ENCODE data around the gene GPER1. TPM values are rescaled to one million over a fixed set of nuclear protein-coding genes. Genes with fewer than 3 reads are reported as not detected.
"Not testable (repeated sequence)": the region's sequence is repeated elsewhere in the genome, so short reads cannot be mapped to it uniquely, and the experiment has no call there.

Gene GPER1
- total RNA-seq (0.99 TPM), polyA plus RNA-seq (3.4 TPM)
- long read RNA-seq, donor 1, result 0 reads
- long read RNA-seq, donor 2, result 0 reads
- long read RNA-seq, donor 3, result 0 reads
- long read RNA-seq, donor 4, result 0 reads
- long read RNA-seq, donor 5, result 0 reads
- long read RNA-seq, donor 6, partial matches to known transcripts, result 0 of 1 reads
- long read RNA-seq, donor 6, other reads (novel, unspliced or antisense), result 0 of 1 reads
- long read RNA-seq, donor 7, result 0 reads
- long read RNA-seq, donor 8, result 0 reads
- long read RNA-seq, donor 9, result 0 reads
- long read RNA-seq, donor 10, partial matches to known transcripts, result 0 of 1 reads
- long read RNA-seq, donor 10, other reads (novel, unspliced or antisense), result 0 of 1 reads

DNA sequence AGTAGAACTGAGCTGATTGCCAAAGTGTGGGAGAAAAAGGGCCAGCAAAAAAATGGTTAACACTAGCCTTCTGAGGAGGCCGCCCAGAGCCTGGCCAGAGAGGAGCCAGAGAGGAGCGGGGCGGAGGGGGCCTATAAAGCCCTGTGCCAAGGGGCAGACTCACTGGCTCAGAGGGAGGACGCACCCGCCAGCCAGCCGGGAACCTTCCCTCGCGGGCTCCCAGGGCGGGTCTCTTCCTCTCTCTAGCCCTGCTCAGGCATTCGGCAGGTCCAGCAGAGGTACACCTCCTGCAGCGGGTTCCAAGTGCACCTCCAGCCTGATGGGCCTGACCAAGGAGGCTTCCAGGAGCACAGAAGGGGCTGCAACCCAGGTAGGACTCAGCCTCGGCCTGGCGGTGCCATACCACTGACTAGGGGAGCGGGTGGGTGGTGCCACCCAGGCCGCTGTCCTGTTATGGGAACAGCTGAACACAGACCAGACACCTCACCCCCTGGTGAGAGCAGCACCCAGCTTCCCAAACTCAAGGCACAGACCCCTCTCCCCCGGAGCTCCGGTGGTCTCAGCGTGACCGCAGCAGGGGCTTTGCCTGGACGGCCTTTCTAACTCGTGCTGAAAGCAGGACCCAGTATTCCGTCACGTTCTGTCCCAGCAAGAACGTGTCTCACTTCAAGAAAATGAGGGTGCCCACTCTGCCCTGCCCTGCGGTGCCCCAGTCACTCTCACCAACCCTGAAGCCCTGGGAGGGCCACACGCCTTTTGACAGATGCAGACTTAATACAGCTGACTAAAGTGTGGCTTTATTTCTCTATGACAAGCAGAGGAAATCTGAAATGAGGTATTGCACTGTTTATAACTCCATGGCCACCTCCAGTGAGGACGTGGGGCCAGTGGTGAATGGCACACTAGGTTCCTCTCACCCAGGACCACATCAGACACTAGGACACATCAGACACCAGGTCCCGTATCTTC is at the start of gene GPER1:
GPER1 (plus strand) TSS at position 162 of the 969 bp plus-strand sequence. CDS start 3,616 bp downstream, outside the sequence.
- 97% methylated on average over 28 of the region's 28 CpGs for WGBS
- no peaks in the 10 kb centered on the region for H3K36me3 ChIP-seq (ENCODE audit: control insufficient read depth in 2 of 2, insufficient read depth in 2 of 2, low read length in 1 of 2)
- H3K4me3 ChIP-seq (ENCODE audit: low read length in 2 of 2), result peak within 1 kb of the TSS; percentile 20 to 24
- no peak within 1 kb of the TSS for H3K27ac ChIP-seq (ENCODE audit: low read depth in 1 of 2, low read length in 1 of 2)
- H3K4me1 ChIP-seq (ENCODE audit: control insufficient read depth in 2 of 2, insufficient read depth in 2 of 2, low read length in 2 of 2), result peaks cover 8 to 16% of the 10 kb centered on the region in 2 donors
- H3K27me3 ChIP-seq (ENCODE audit: control insufficient read depth in 2 of 2, insufficient read depth in 1 of 2, low read length in 1 of 2), result peaks cover 2% of the 10 kb centered on the region in 2 donors
- no peak for DNase-seq (ENCODE audit: low read depth in 6 of 9, low spot score in 9 of 9)
- H3K9me3 ChIP-seq (ENCODE audit: control insufficient read depth in 2 of 2, insufficient read depth in 1 of 2, low read length in 1 of 2), result no peaks in the 10 kb centered on the region

- not testable (repeated sequence) for H3K4me3 ChIP-seq (ENCODE audit: low read length in 2 of 2); H3K9me3 ChIP-seq (ENCODE audit: control insufficient read depth in 2 of 2, insufficient read depth in 1 of 2, low read length in 1 of 2); H3K27ac ChIP-seq (ENCODE audit: low read depth in 1 of 2, low read length in 1 of 2); DNase-seq (ENCODE audit: low read depth in 6 of 9, low spot score in 9 of 9); H3K27me3 ChIP-seq (ENCODE audit: control insufficient read depth in 2 of 2, insufficient read depth in 1 of 2, low read length in 1 of 2); H3K36me3 ChIP-seq (ENCODE audit: control insufficient read depth in 2 of 2, insufficient read depth in 2 of 2, low read length in 1 of 2)
- WGBS, result 68% methylated on average over 1 of the region's 1 CpG
- peaks cover 9 to 29% of the 10 kb centered on the region in 2 donors for H3K4me1 ChIP-seq (ENCODE audit: control insufficient read depth in 2 of 2, insufficient read depth in 2 of 2, low read length in 2 of 2)
Observed at GRCh38 chr7:1040233-1040632, 47.7 kb upstream of the GPER1 start.

DNA sequence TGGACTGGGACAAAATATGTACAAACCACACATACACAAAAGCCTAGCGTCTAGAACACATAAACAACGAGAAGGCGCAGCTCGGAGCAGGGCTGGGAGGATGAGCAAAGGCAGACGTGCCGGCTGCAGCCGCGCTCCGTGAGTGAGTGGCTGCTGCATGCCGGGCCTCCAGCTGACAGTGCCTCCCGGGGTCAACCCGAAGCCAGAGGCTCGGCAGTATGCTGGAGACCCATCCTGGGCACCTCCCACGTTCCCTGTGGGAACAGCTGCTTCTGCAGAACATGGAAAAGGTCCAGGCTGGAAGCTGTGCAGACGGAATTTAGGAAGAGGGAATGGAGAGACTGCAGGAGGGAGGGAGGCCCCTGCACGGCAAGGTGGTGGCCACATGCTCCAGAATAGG is 47.1 kb upstream of the GPER1 start:
- no peak for DNase-seq (ENCODE audit: low read depth in 6 of 9, low spot score in 9 of 9)
- Histone ChIP-seq H3K9me3 (ENCODE audit: control insufficient read depth in 2 of 2, insufficient read depth in 1 of 2, low read length in 1 of 2) (peaks cover 0 to 4% of the 10 kb centered on the region in 2 donors), H3K27me3 (ENCODE audit: control insufficient read depth in 2 of 2, insufficient read depth in 1 of 2, low read length in 1 of 2) (peaks cover 0 to 3% of the 10 kb centered on the region in 2 donors), H3K36me3 (ENCODE audit: control insufficient read depth in 2 of 2, insufficient read depth in 2 of 2, low read length in 1 of 2) (no peaks in the 10 kb centered on the region), H3K27ac (ENCODE audit: low read depth in 1 of 2, low read length in 1 of 2) (no peak overlapping the region), H3K4me1 (ENCODE audit: control insufficient read depth in 2 of 2, insufficient read depth in 2 of 2, low read length in 2 of 2) (peaks cover 9 to 32% of the 10 kb centered on the region in 2 donors), H3K4me3 (ENCODE audit: low read length in 2 of 2) (no peak overlapping the region)
- WGBS, result 93% methylated on average over 16 of the region's 16 CpGs

DNA sequence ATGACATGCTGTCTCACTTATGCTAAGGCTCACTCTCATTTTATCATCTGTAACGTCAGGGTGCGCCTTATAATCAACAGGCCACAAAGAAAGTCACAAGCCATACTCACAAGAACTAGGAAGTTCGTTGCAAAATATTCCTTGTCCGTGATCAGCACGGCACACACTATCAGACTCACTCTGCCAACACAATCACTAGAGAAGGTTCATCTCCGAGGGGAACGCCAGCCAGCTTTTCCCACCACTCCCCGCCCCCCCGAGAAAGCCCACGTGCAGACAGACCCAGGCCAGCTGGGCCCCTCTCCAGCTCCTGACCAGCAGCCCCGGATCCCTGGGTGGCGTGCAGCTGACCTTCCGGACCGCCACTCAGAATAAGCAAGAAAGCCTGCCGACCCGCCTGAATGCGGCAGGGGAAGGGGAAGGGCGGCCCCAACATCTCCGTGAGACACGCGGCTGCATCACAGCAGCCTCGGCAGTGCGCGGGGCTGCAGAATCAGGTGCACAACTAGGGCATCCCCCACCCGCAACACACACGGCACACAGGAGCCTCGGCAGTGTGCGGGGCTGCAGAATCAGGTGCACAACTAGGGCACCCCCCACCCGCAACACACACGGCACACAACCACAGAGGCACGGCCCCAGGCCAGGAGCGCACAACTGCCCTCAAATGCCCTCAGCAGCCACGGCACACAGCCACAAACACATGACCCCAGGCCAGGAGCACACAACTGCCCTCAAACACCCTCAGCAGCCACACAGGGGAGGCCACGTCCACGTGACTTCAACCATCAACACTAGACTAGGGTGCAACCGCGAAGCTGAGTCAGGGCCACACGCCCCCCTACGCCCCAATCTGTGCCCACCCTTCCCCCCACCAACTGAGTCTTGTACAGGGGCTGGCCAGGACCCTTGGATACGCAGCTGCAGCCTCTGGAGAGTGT is 46.1 kb upstream of the GPER1 start:
- no peak for DNase-seq (ENCODE audit: low read depth in 6 of 9, low spot score in 9 of 9)
- H3K4me3 ChIP-seq (ENCODE audit: low read length in 2 of 2), result no peak overlapping the region
- no peaks in the 10 kb centered on the region for H3K36me3 ChIP-seq (ENCODE audit: control insufficient read depth in 2 of 2, insufficient read depth in 2 of 2, low read length in 1 of 2)
- peaks cover 0 to 3% of the 10 kb centered on the region in 2 donors for H3K27me3 ChIP-seq (ENCODE audit: control insufficient read depth in 2 of 2, insufficient read depth in 1 of 2, low read length in 1 of 2)
- no peak overlapping the region for H3K27ac ChIP-seq (ENCODE audit: low read depth in 1 of 2, low read length in 1 of 2)
- no peaks in the 10 kb centered on the region for H3K9me3 ChIP-seq (ENCODE audit: control insufficient read depth in 2 of 2, insufficient read depth in 1 of 2, low read length in 1 of 2)
- H3K4me1 ChIP-seq (ENCODE audit: control insufficient read depth in 2 of 2, insufficient read depth in 2 of 2, low read length in 2 of 2), result peaks cover 9 to 40% of the 10 kb centered on the region in 2 donors
- 78% methylated on average over 40 of the region's 40 CpGs for WGBS

DNA sequence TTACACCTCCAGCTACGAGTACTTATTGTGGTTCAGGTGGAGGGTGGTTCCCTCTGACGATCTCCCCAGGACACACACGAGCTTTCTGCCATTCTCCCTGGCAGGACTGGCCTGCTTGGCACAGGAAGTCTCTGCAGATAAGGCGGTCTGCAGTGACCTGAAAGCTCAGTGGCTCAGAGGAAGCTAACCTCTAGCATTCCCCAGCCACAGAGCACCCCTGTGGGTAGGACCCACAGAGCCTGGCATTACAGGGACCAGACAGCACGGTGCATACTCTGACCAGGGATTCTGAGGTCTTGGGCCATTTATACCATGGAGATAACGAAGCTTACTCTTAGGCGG is 45.5 kb upstream of the GPER1 start:
- WGBS, result 51% methylated on average over 7 of the region's 7 CpGs
- Histone ChIP-seq H3K36me3 (ENCODE audit: control insufficient read depth in 2 of 2, insufficient read depth in 2 of 2, low read length in 1 of 2) (no peaks in the 10 kb centered on the region), H3K4me1 (ENCODE audit: control insufficient read depth in 2 of 2, insufficient read depth in 2 of 2, low read length in 2 of 2) (peaks cover 9 to 45% of the 10 kb centered on the region in 2 donors), H3K27me3 (ENCODE audit: control insufficient read depth in 2 of 2, insufficient read depth in 1 of 2, low read length in 1 of 2) (peaks cover 0 to 3% of the 10 kb centered on the region in 2 donors), H3K4me3 (ENCODE audit: low read length in 2 of 2) (no peak overlapping the region), H3K9me3 (ENCODE audit: control insufficient read depth in 2 of 2, insufficient read depth in 1 of 2, low read length in 1 of 2) (no peaks in the 10 kb centered on the region), H3K27ac (ENCODE audit: low read depth in 1 of 2, low read length in 1 of 2) (no peak overlapping the region)
- DNase-seq (ENCODE audit: low read depth in 6 of 9, low spot score in 9 of 9), result no peak

- H3K36me3 ChIP-seq (ENCODE audit: control insufficient read depth in 2 of 2, insufficient read depth in 2 of 2, low read length in 1 of 2), result no peaks in the 10 kb centered on the region
- H3K9me3 ChIP-seq (ENCODE audit: control insufficient read depth in 2 of 2, insufficient read depth in 1 of 2, low read length in 1 of 2), result no peaks in the 10 kb centered on the region
- peak overlapping the region; percentile 64 to 67 for H3K27ac ChIP-seq (ENCODE audit: low read depth in 1 of 2, low read length in 1 of 2)
- H3K4me3 ChIP-seq (ENCODE audit: low read length in 2 of 2), result peak overlapping the region; percentile 49 to 71
- WGBS, result 57% methylated on average over 18 of the region's 18 CpGs
- peaks cover 0 to 3% of the 10 kb centered on the region in 2 donors for H3K27me3 ChIP-seq (ENCODE audit: control insufficient read depth in 2 of 2, insufficient read depth in 1 of 2, low read length in 1 of 2)
- DNase-seq (ENCODE audit: low read depth in 6 of 9, low spot score in 9 of 9), result no peak
- peaks cover 11 to 57% of the 10 kb centered on the region in 2 donors for H3K4me1 ChIP-seq (ENCODE audit: control insufficient read depth in 2 of 2, insufficient read depth in 2 of 2, low read length in 2 of 2)
Observed at GRCh38 chr7:1043552-1044188, 44.2 kb upstream of the GPER1 start.

- Histone ChIP-seq H3K27me3 (ENCODE audit: control insufficient read depth in 2 of 2, insufficient read depth in 1 of 2, low read length in 1 of 2) (peaks cover 0 to 3% of the 10 kb centered on the region in 2 donors), H3K27ac (ENCODE audit: low read depth in 1 of 2, low read length in 1 of 2) (peak within 1 kb of the TSS; percentile 64 to 67), H3K4me3 (ENCODE audit: low read length in 2 of 2) (peak within 1 kb of the TSS; percentile 49 to 71), H3K36me3 (ENCODE audit: control insufficient read depth in 2 of 2, insufficient read depth in 2 of 2, low read length in 1 of 2) (no peaks in the 10 kb centered on the region), H3K4me1 (ENCODE audit: control insufficient read depth in 2 of 2, insufficient read depth in 2 of 2, low read length in 2 of 2) (peaks cover 19 to 65% of the 10 kb centered on the region in 2 donors), H3K9me3 (ENCODE audit: control insufficient read depth in 2 of 2, insufficient read depth in 1 of 2, low read length in 1 of 2) (peaks cover 0 to 1% of the 10 kb centered on the region in 2 donors)
- 2% methylated on average over 74 of the region's 74 CpGs for WGBS
- DNase-seq (ENCODE audit: low read depth in 6 of 9, low spot score in 9 of 9), result peak; percentile 61 to 91 (median 78)
Observed at GRCh38 chr7:1044189-1045068, 43.5 kb upstream of the GPER1 start, which contains the start of gene GPR146. GPR146 (plus strand) TSS chr7:1044546; CDS start chr7:1057516, 12,970 bp downstream.

All from thymus (tissue), 14 donors.